GM10266 (cell line): ENCODE results near the gene KRT86.

ENCODE experiments used
- DNase-seq: peaks from one replicate; pipeline ENCODE4 v3.0.0; 2012; ENCODE audit errors: extremely low spot score
- CTCF ChIP-seq: IDR thresholded peaks from 2 replicates; pipeline ENCODE4 v1.5.1; 2012; ENCODE audit warnings: mild to moderate bottlenecking, low read depth; ENCODE audit not compliant: control insufficient read depth, insufficient read depth; ENCODE audit errors: missing control alignments

Gene KRT86

DNA sequence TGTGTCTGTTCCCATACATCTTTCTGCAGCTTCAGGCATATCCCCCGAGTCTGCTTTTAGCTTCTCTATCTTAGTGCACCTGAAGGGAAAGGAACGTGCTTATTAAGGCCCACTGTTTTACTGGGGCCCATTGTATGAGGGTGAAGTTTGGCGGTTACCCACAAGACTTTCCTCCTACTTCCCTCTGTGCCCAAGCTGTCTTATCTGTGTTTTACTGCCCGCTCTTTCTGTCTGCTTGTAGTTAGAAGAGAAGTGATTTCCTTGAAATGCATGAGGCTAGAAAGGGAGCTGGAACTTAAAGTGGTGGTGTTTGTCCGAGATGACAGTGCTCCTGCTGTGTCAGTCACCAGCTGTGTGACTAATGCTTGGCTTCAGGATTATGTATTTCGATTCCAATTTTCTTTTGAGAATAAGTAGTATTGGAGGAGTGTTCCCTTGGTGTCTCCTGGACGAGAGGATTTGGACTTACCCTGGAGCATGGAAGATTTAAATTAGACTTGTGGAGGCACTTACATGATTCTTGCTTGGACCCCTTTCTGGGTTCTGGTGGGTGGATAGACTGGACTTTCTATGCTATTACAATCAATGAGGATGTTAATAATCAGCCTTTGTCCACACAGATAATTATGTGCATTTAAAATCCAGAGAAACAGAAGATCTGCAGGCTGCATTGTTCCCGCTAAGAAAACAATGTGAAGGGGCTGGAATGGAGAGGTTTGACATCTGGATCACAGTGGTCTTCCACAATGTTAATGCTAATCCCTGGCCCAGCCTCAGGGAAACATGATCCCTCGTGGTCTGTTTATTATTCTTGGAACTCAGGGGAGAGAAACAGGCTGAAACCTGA lies 13.9 kb upstream of the KRT86 start:
- no peak for TF ChIP-seq CTCF
- no peak for DNase-seq

GRCh38 chr12:52261208-52261484 lies 13.3 kb upstream of the KRT86 start:
- TF ChIP-seq CTCF = no peak
- no peak for DNase-seq

DNA sequence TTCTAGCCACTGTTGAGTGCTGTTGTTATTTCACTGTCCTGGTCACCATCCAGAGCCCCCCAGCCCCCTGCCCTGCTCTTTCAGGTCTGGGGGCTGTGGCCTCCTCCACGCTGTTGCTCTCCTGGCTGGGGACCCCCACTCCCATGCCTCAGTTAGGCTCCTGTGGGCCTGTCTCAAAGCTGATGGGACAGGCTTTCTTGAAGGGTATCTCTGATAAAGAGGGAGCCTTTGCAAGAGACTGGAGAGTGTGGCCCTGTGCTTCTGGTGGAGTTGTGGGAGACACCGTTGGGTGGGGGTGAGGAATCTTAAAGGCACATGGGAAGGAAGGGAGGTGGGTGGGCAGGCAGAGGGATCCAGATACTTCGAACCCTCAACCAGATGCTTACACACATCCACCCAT lies 12.2 kb upstream of the KRT86 start:
- no peak for DNase-seq
- no peak for TF ChIP-seq CTCF

- TF ChIP-seq CTCF = no peak
- no peak for DNase-seq
Observed at GRCh38 chr12:52263761-52264434, 10.5 kb upstream of the KRT86 start.

- no peak for DNase-seq
- no peak for TF ChIP-seq CTCF
Observed at GRCh38 chr12:52264435-52264825, 10.0 kb upstream of the KRT86 start.

- DNase-seq = no peak
- TF ChIP-seq CTCF = no peak
Observed at GRCh38 chr12:52266514-52266913, 7.9 kb upstream of the KRT86 start.

DNA sequence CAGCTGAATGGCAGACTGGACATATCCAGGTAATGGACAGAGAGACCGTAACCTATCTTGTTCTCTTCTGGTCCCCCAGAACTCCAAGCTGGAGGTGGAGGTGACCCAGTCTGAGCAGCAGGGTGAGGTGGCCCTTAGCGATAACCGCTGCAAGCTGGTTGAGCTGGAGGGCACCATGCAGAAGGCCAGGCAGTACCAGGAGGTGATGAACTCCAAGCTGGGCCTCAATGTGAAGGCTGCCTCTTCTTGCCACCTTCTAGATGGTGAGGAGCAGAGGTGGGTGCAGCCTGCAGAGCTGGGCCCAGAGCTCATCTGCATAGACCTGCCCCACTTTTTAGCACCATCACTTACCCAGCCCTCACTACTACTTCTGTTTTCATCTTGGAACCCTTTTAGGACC lies 7.2 kb upstream of the KRT86 start:
- TF ChIP-seq CTCF = no peak
- DNase-seq = no peak
